Stimulated activated CD8-positive, alpha-beta memory T cell treated with anti-CD3 and anti-CD28 coated beads, Interleukin-12 subunit alpha, Interleukin-12 subunit beta, amount 100 ng/mL, for 1 hour (primary cell): ENCODE results near the gene KIF11.
A peak's percentile ranks its signal among the peaks of the same experiment; 100 is the strongest.
"Not testable (repeated sequence)": the region's sequence is repeated elsewhere in the genome, so short reads cannot be mapped to it uniquely, and the experiment has no call there.

Source experiments
- DNase-seq: peaks from one replicate; pipeline ENCODE4 v3.0.0-alpha.2; 2020; ENCODE audit warnings: low read depth

KIF11 gene

GRCh38 chr10:92590623-92591549, 2.0 kb upstream of the KIF11 start:
- no peak for DNase-seq

- DNase-seq: peak; percentile 79
These were observed 1.3 kb upstream of the KIF11 start for GRCh38 chr10:92591550-92592022.

DNA sequence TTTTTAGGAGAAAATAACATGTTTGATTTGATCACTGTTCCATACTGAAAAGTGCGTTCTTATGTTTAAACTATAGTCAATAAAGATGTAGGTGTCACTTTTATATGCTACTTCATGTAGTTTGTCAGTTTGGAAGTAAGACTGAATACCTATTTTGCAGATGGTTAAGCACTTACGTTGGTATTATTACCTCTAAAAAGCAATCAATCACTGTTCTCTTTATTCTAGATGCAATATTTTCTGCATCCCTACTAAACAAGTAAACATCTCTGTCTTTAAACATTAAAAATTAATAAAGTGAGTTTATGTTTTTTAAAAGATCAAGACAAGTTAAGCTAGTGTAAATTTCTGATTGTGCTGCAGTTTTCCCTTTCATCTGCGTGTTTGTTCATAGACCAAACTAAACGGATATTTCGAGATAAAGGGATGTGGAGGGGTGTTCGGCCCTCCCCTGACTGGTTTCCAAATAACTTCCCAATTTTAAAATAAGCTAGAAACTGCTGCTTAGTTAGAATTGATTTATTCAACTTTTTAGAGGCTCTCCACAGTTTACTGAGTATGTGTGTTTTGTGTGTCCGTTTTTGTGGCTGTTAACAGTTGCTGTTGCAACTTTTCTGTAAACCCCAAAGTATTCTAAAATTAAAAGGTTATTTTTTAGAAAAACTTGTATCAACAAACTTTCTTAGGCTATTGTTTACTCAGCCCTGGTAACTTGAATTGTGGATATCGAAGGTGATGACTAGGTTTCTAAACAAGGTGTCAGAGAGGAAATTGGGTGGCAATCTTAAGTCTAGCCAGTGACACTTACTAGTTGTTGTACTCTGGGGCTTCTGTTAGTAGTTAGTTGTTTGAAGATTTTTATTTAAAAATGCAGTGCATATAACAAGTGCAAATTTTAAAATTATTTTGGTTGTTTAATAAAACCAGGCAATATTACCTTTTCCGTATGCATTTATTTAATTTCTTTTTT, 974 bp downstream of the KIF11 start:
- DNase-seq: no peak

GRCh38 chr10:92595505-92595904, 2.6 kb downstream of the KIF11 start:
- no peak for DNase-seq

GRCh38 chr10:92598321-92598720, 5.4 kb downstream of the KIF11 start:
- no peak for DNase-seq

DNA sequence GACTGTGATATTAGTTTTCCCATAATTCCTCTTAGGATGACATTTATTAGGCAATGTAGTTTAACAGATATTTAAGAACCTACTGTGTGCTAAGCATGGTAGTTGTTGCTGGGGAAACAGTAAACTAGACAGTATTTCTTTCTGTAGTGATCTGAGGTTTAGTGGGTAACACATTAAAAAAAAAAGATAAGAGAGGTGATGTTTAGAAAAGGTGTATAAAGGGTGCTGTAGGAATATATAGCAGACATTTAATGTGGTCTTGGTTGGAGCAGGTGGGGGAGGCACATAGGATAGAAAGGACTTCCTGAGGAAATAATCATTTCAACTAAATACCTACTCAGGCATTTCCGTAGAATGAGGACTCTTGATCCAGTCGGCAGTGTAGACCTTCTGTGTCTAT, 11.9 kb downstream of the KIF11 start:
- no peak for DNase-seq

GRCh38 chr10:92615515-92615914, 22.6 kb downstream of the KIF11 start:
- no peak for DNase-seq

DNA sequence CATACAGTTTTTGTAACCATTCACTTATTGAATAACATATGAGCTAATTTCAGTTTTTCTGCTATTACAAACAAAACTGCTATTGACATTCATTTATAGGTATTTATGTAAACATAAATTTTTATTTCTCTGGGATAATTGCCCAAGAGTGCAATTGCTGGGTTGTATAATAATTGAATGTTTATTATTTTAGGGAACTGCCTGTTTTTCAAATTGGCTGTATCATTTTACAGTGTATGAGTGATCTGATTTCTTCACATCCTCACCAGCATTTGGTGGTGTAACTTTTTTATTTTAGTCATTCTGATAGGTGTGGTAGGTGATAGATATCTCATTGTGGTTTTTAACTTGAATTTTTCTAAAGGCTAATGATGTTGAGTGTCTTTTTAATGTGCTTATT, 26.4 kb downstream of the KIF11 start:
- DNase-seq: no peak

DNA sequence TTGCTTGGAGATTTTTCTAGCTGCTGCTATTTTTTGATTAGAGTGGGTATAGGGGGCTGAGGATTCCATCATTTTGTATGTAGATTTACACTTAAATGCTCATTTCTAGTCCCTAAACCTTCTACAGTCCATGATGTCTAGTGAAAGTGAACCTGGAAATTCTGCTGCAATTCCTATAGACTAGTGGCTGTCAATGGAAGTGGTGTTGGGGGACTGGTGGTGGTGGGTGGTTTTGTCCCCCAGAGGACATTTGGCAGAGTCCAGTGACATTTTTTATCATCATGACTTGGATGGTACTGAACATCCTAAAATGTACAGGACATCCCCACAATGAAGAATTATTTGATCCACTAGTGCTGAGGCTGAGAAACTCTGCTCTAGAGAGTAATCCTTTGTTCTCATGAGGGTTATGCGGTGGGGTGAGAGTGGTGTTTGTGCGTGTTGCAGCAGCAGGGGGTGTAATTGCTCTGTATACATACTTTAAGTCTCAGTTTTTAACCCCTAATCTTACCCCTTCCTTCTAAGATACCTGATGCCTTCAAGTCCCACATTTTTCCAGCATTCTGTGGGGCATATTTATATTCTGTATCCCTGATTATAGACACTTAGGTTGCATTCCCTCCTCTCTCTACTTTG, 35.0 kb downstream of the KIF11 start:
- no peak for DNase-seq

GRCh38 chr10:92629945-92630344, 37.0 kb downstream of the KIF11 start:
- no peak for DNase-seq

DNA sequence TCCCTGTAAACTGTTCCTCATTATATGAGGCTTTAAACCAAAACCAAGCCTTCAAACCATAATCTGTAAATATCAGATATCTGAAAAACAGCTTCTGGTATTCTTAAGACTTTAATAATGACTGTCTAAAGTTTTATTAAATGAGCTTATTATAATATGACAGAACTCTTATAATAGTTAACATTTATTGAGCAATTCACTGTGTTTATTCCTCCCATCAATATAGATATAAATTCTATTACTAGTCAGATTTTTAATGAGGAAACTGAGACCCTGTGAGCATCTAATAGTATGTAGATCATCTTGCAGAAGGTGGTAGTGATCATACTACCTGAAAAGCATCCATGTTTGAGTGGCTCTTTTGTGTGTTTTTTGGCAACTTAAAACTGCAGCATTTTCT, 45.1 kb downstream of the KIF11 start:
- no peak for DNase-seq

- no peak for DNase-seq
These were observed 47.2 kb downstream of the KIF11 start for GRCh38 chr10:92640107-92640506.

GRCh38 chr10:92641492-92641891, 48.6 kb downstream of the KIF11 start:
- DNase-seq: no peak

DNA sequence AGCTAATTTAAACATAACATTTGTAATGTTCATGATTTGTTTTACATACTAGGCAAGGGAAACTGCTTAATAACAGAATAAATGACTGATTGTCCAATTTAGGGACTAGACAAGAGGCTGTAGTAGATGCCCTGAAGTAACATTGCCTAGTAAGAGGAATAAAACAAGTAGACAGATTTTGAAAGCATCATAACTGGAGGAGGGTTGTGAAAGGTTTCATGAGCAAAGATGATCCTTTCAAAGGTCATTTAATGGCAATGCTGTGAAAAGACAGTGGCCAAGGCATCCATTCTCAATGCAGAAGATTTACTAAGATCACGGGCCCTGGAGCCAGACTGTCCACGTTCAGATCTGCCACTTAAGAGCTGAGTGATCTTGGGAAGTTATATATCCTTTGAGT, 52.0 kb downstream of the KIF11 start:
- DNase-seq: no peak

- DNase-seq: not testable (repeated sequence)
These were observed 57.9 kb downstream of the KIF11 start for GRCh38 chr10:92650864-92651263.

GRCh38 chr10:92655426-92655825, 62.5 kb downstream of the KIF11 start:
- DNase-seq: no peak

DNA sequence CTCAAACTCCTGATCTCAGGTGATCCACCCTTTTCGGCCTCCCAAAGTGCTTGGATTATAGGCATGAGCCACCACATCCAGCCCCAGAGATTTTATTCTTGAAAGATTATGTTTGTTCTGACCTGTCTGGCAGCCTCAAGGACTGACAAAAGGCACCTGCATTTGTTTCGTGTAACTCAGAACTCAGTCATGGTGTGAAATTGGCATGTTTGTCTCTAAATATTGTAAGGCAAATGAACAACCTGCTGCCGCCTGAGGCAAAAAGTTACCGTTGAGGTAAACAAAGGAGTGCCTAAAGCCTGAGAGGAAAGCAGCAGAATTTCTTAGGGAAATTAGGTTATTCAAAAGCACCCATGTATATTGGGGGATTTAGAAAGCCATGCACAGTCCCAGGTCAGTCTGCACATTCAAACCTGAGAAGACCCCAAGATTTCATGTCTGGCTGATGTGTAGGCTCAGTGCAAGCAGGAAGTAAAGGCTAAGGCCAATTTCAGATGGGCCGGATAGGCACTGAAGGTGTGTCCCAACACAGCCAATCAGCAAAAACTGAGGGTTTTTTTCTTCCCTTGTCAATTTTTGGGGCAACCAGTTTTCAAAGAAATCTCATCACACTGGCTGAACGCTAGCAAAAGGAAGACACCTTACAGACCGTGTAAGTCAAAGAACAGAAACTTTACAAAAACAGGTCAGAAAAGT, 63.5 kb downstream of the KIF11 start:
- DNase-seq: no peak

GRCh38 chr10:92657024-92657423, 64.1 kb downstream of the KIF11 start:
- DNase-seq: no peak

- DNase-seq: no peak
These were observed 69.9 kb downstream of the KIF11 start for GRCh38 chr10:92662848-92663247.

DNA sequence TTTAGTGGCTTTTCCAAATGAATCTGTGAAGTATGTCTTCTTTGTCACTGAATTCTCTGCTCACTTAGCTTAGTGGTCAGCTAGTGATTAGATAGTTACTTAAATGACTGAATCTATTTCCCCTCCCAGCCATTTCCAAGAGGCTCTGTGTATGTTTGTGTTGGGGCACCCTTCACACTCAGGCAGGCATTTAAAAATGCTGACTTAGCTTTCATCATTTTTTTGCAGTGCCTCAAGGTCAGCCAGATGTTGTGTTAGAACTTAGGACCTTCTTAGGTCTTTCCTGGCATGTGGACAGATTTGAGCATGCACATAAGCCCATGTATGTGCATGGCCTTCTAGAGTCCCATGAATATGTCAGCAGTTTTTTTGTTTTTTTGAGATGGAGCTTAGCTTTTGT, 71.4 kb downstream of the KIF11 start:
- no peak for DNase-seq

DNA sequence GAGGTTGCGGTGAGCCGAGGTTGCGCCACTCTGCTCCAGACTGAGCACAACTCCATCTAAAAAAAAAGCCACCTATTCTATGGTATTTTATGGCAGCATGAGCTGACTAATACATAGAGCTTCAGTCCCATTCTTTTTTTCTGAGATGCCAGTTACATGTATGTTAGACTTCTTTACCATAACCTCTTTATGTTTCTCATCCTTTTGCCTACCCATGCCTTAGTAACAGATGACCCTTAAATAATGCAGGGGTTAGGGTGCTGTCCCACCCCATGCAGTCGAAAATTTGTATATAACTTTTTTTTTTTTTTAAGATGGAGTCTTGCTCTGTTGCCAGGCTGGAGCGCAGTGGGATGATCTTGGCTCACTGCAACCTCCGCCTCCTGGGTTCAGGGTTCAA, 74.1 kb downstream of the KIF11 start:
- DNase-seq: no peak

- DNase-seq: no peak
These were observed 84.8 kb downstream of the KIF11 start for GRCh38 chr10:92677708-92678107.
